Smooth muscle cell (in vitro differentiated cells): ENCODE results near the gene BCCIP. TPM values are rescaled to one million over a fixed set of nuclear protein-coding genes. Genes with fewer than 3 reads are reported as not detected.

ENCODE experiments used
- DNase-seq: peaks from one replicate; lab custom pipeline; 2025; ENCODE audit not compliant: unreplicated experiment; lab: John Stamatoyannopoulos, UW
- H2AFZ ChIP-seq: fragments of 200-600 bp; sonication (generic); 2 replicates; pipeline ENCODE4 v1.6.0; 2016; ENCODE audit warnings: antibody characterized with exemption, low read depth, mild to moderate bottlenecking
- H3F3A ChIP-seq: fragments of 200-600 bp; sonication (generic); 2 replicates; pipeline ENCODE4 v1.6.0; 2017; ENCODE audit warnings: antibody characterized with exemption, low read depth
- H3K27ac ChIP-seq: fragments of 200-600 bp; sonication (generic); 2 replicates; pipeline ENCODE4 v1.5.1; 2016; ENCODE audit warnings: low read depth, mild to moderate bottlenecking
- H3K27me3 ChIP-seq: fragments of 200-600 bp; sonication (generic); 2 replicates; pipeline ENCODE4 v1.6.1; 2016; ENCODE audit warnings: low read depth, mild to moderate bottlenecking
- H3K36me3 ChIP-seq: fragments of 200-600 bp; sonication (generic); 2 replicates; pipeline ENCODE4 v1.5.1; 2016; ENCODE audit warnings: low read depth
- H3K4me1 ChIP-seq: fragments of 200-600 bp; sonication (generic); 2 replicates; pipeline ENCODE4 v1.5.1; 2016; ENCODE audit warnings: low read depth
- H3K4me2 ChIP-seq: fragments of 200-600 bp; sonication (generic); 2 replicates; pipeline ENCODE4 v1.6.0; 2016; ENCODE audit warnings: mild to moderate bottlenecking
- H3K4me3 ChIP-seq: fragments of 200-600 bp; sonication (generic); 2 replicates; pipeline ENCODE4 v1.5.1; 2016; ENCODE audit warnings: mild to moderate bottlenecking
- H3K79me2 ChIP-seq: fragments of 200-600 bp; sonication (generic); 2 replicates; pipeline ENCODE4 v1.6.0; 2016; ENCODE audit warnings: low read depth, mild to moderate bottlenecking
- H3K9ac ChIP-seq: fragments of 200-600 bp; sonication (generic); 2 replicates; pipeline ENCODE4 v1.6.0; 2016; ENCODE audit warnings: low read depth
- H3K9me3 ChIP-seq: fragments of 200-600 bp; sonication (generic); replicated peaks from 2 replicates; pipeline ENCODE4 v1.5.1; 2016; ENCODE audit warnings: low read depth
- H4K20me1 ChIP-seq: fragments of 200-600 bp; sonication (generic); 2 replicates; pipeline ENCODE4 v1.6.0; 2016; ENCODE audit warnings: low read depth
- CTCF ChIP-seq: fragments of 200-600 bp; sonication (generic); IDR thresholded peaks from 2 replicates; pipeline ENCODE4 v1.5.1; 2017; ENCODE audit warnings: borderline replicate concordance, mild to moderate bottlenecking, antibody characterized with exemption; ENCODE audit not compliant: insufficient read depth, poor library complexity, severe bottlenecking
- WGBS: methylation state at CpG from one replicate; pipeline ENCODE4 v1.1.7; 2016; ENCODE audit warnings: low lambda C conversion rate; 5-methylcytosine and 5-hydroxymethylcytosine counted together
- polyA plus RNA-seq: library from polyadenylated mRNA; unstranded; fragments of >200 nt; fragmentation: Nextera tagmentation; extraction: Ambion mirVana; gene quantifications from 2 replicates; pipeline ENCODE4 v1.2.1, GENCODE V29; 2016
- total RNA-seq: library from RNA; depleted of rRNA; stranded (reverse); fragments of >200 nt; gene quantifications from 2 replicates; pipeline ENCODE4 v1.2.3, GENCODE V29; 2014

Gene BCCIP
- total and polyA plus RNA-seq, 2 experiments from 2014 or later, result 55.3 to 87.5 TPM

DNA sequence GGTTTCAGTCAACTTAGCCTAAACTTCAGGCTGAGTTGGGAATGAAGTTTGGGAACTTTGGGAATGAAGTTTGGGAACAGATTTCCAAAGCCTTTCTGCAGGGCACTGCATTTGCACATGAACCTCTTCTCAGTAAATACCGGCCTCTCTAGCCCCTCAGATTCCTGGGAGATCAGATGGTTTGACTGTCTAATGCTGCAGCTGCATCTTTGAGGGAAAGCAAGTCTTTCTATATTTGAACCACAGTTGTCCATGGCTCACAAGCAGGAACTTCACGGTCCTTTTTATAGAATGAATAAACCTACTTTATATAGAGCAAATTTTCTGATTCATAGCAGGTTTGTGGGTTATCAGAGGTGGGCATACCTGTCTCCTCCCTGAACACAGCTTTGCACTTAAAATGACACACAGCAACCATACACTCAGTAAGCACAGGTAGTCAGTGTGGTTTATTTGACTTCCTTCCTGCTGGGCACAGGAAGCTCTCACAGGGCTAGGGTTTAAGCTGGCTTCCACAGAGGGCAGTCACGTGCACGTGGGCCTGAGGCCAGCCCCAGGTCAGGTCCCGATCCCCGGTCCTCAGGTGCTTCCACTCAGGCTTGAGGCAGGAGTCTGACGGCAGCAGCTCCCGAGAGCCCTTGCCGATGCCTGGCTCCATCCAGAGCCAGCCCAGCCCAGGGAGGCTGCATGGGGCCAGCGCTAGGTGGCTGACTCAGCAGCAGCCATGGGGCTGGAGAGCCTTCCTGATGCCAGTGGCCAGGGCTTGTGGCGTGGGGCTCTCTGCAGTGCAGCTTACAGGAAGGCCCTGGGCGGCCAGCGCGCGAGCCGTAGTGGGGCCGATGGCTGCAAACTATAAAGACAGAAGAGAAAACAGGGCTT, 35.0 kb upstream of the BCCIP start:
- no peak overlapping the region for H3K4me3 ChIP-seq
- H3K9me3 ChIP-seq, result no peaks in the 10 kb centered on the region
- no peaks in the 10 kb centered on the region for H3F3A ChIP-seq
- no peaks in the 10 kb centered on the region for H3K79me2 ChIP-seq
- no peak for DNase-seq
- no peaks in the 10 kb centered on the region for H3K27me3 ChIP-seq
- no peak overlapping the region for H3K4me2 ChIP-seq
- no peaks in the 10 kb centered on the region for H3K4me1 ChIP-seq
- H4K20me1 ChIP-seq, result no peaks in the 10 kb centered on the region
- 97% methylated on average over 17 of the region's 17 CpGs for WGBS
- no peaks in the 10 kb centered on the region for H3K36me3 ChIP-seq
- H3K27ac ChIP-seq, result no peak overlapping the region
- no peak for TF ChIP-seq CTCF
- H2AFZ ChIP-seq, result no peak overlapping the region
- no peak overlapping the region for H3K9ac ChIP-seq

DNA sequence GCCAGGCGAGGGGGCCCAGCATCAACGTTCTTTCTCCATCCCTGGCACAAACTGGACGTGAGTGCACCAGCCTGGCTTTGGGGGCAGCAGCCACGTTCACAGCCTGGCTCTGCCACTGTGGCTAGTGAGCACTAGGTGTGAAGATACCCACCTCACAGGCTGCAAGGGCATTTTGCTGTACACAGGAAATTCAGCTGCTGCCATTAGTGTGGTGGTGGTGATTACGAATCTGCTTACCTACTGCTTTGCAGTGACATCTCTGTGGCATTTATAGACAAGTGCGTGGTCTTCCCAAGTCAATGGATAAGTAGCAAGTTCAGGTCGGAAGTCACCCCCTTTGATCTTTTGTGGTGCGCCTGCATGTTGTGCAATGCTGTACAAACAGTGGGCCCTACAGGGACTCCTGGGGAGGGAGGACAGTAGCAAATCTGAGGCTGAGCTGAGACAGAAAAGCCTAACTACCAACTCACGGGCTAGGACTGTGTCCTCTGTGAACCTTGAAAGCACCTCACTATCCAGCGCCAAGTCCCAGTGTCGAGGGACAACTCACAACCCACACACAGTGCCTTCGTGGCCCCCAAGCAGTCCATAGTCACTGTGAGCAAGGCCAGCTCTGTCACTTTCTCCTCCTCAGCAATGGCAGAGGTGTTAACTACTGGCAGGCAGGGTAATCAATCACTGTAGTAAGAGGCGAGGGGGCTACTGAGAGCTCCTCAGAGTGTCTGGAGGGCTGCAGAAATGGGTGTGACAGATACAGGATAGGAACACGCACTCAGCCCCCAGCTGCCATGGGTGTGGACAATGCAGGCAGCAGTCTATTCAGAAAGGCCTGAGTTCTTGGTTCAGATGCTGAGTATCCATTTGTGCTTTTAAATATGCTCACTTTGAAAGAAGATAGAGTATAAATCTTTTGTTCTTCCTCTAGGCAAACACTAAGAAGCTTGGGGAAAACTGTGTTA, 30.7 kb upstream of the BCCIP start:
- TF ChIP-seq CTCF, result no peak
- H2AFZ ChIP-seq, result no peak overlapping the region
- H3K4me3 ChIP-seq, result no peak overlapping the region
- H4K20me1 ChIP-seq, result no peaks in the 10 kb centered on the region
- no peaks in the 10 kb centered on the region for H3K36me3 ChIP-seq
- no peaks in the 10 kb centered on the region for H3K4me1 ChIP-seq
- H3K4me2 ChIP-seq, result no peak overlapping the region
- DNase-seq, result no peak
- 95% methylated on average over 14 of the region's 14 CpGs for WGBS
- no peaks in the 10 kb centered on the region for H3F3A ChIP-seq
- no peaks in the 10 kb centered on the region for H3K79me2 ChIP-seq
- H3K27ac ChIP-seq, result no peak overlapping the region
- H3K27me3 ChIP-seq, result no peaks in the 10 kb centered on the region
- H3K9me3 ChIP-seq, result no peaks in the 10 kb centered on the region
- H3K9ac ChIP-seq, result no peak overlapping the region

DNA sequence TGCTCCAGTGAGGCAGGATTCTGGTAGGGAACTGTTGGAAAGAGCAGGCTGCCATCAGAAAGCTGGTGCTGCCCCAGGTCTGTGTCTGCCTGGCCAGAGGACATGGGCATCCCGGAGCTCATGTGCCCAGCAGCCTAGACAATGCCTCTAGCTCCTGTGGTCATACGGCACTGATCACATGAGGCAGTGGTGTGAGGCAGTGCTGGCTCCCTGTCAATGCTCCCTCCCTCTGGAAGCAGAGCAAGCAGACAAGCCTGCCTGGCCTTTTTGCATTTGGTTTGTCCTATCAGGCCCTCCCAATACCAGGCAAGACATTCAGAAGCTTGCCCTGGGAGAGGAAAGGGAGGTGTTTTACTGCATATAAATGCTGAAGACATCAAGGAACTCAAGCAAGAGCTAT, 28.2 kb upstream of the BCCIP start:
- no peaks in the 10 kb centered on the region for H3K4me1 ChIP-seq
- peaks cover 11% of the 10 kb centered on the region for H4K20me1 ChIP-seq
- H3K9me3 ChIP-seq, result no peaks in the 10 kb centered on the region
- no peaks in the 10 kb centered on the region for H3K27me3 ChIP-seq
- H3K4me2 ChIP-seq, result no peak overlapping the region
- H3K4me3 ChIP-seq, result no peak overlapping the region
- no peak for TF ChIP-seq CTCF
- H3K27ac ChIP-seq, result no peak overlapping the region
- no peak for DNase-seq
- H3K9ac ChIP-seq, result no peak overlapping the region
- no peak overlapping the region for H2AFZ ChIP-seq
- H3K79me2 ChIP-seq, result no peaks in the 10 kb centered on the region
- WGBS, result 92% methylated on average over 2 of the region's 2 CpGs
- H3K36me3 ChIP-seq, result no peaks in the 10 kb centered on the region
- H3F3A ChIP-seq, result no peaks in the 10 kb centered on the region
